Ascending aorta (tissue), 2 donors: ENCODE data around the gene WDR77. TPM values are rescaled to one million over a fixed set of nuclear protein-coding genes. Genes with fewer than 3 reads are reported as not detected.

ENCODE experiments used
- DNase-seq, 2 donors: peaks; one replicate each; pipeline ENCODE4 v3.0.0-alpha.2; 2019; ENCODE audit warnings: low spot score in 2 of 2
- H3K27ac ChIP-seq, 2 donors: fragments of 200-600 bp; sonication (generic); one replicate each; pipeline ENCODE4 v1.5.1; 2016 to 2017; ENCODE audit warnings: mild to moderate bottlenecking in 1 of 2
- H3K27me3 ChIP-seq: fragments of 200-600 bp; sonication (generic); one replicate; pipeline ENCODE4 v1.5.1; 2017
- H3K36me3 ChIP-seq, 2 donors: fragments of 200-600 bp; sonication (generic); one replicate each; pipeline ENCODE4 v1.5.1; 2016
- H3K4me1 ChIP-seq, 2 donors: fragments of 200-600 bp; sonication (generic); one replicate each; pipeline ENCODE4 v1.5.1; 2016 to 2017; ENCODE audit warnings: mild to moderate bottlenecking in 1 of 2
- H3K4me3 ChIP-seq, 2 donors: fragments of 200-600 bp; sonication (generic); one replicate each; pipeline ENCODE4 v1.5.1; 2016 to 2017; ENCODE audit warnings: mild to moderate bottlenecking in 1 of 2
- H3K9me3 ChIP-seq, 2 donors: fragments of 200-600 bp; sonication (generic); one replicate each; pipeline ENCODE4 v1.5.1; 2016
- CTCF ChIP-seq, 3 experiments: fragments of 200-600 bp in 2 of 3; fragments of 450-650 bp in 1 of 3; sonication (generic) in 2 of 3; IDR thresholded peaks; one replicate each; pipeline ENCODE4 v1.5.1; 2016 to 2019; ENCODE audit warnings: antibody characterized with exemption in 3 of 3, mild to moderate bottlenecking in 1 of 3, moderate library complexity in 1 of 3
- intact Hi-C: fragments of 100-400 bp; cut with DNase I; formaldehyde crosslinking; loops from one replicate; pipeline ENCODE4 v1.15.1; 2023
- total RNA-seq: library from RNA; depleted of rRNA; stranded (reverse); fragments of >200 nt; gene quantifications from one replicate; pipeline ENCODE4 v1.1.0, GENCODE V29; 2016

WDR77 gene
- total RNA-seq, 1 donor from 2014 or later = 31.2 TPM

GRCh38 chr1:111420377-111420776 lies 28.7 kb downstream of the WDR77 start:
- Histone ChIP-seq H3K4me3 (no peak overlapping the region), H3K27me3 (no peaks in the 10 kb centered on the region), H3K27ac (no peak overlapping the region), H3K9me3 (no peaks in the 10 kb centered on the region), H3K4me1 (no peaks in the 10 kb centered on the region), H3K36me3 (peaks cover 0 to under 1% of the 10 kb centered on the region in 2 donors)
- no peak for TF ChIP-seq CTCF (IDR thresholded peaks at IDR 0.05)
- no peak for DNase-seq
- intact Hi-C loops = no loop called here

GRCh38 chr1:111419037-111419436 lies 30.0 kb downstream of the WDR77 start:
- H3K4me3 ChIP-seq = no peak overlapping the region

GRCh38 chr1:111417755-111418154 lies 31.3 kb downstream of the WDR77 start:
- intact Hi-C loops = no loop called here
- no peak for TF ChIP-seq CTCF (IDR thresholded peaks at IDR 0.05)
- H3K27ac ChIP-seq = no peak overlapping the region

More at GRCh38 chr1:111419037-111419436, 30.0 kb downstream of the WDR77 start:
- no peaks in the 10 kb centered on the region for H3K4me1 ChIP-seq
- H3K9me3 ChIP-seq = no peaks in the 10 kb centered on the region
- no peaks in the 10 kb centered on the region for H3K27me3 ChIP-seq
- no peak for DNase-seq
- TF ChIP-seq CTCF (IDR thresholded peaks at IDR 0.05) = no peak
- peaks cover 0 to 10% of the 10 kb centered on the region in 2 donors for H3K36me3 ChIP-seq
- intact Hi-C loops = no loop called here
- H3K27ac ChIP-seq = no peak overlapping the region

GRCh38 chr1:111415461-111415860 lies 33.6 kb downstream of the WDR77 start:
- no peaks in the 10 kb centered on the region for H3K27me3 ChIP-seq
- TF ChIP-seq CTCF (IDR thresholded peaks at IDR 0.05) = no peak
- H3K4me1 ChIP-seq = no peaks in the 10 kb centered on the region
- H3K27ac ChIP-seq = no peak overlapping the region
- intact Hi-C loops = no loop called here
- no peaks in the 10 kb centered on the region for H3K9me3 ChIP-seq
- no peak overlapping the region for H3K4me3 ChIP-seq
- peaks cover 0 to 10% of the 10 kb centered on the region in 2 donors for H3K36me3 ChIP-seq
- DNase-seq = no peak

More at GRCh38 chr1:111417755-111418154, 31.3 kb downstream of the WDR77 start:
- no peaks in the 10 kb centered on the region for H3K9me3 ChIP-seq
- no peaks in the 10 kb centered on the region for H3K4me1 ChIP-seq
- H3K4me3 ChIP-seq = no peak overlapping the region
- H3K36me3 ChIP-seq = peaks cover 0 to 10% of the 10 kb centered on the region in 2 donors
- H3K27me3 ChIP-seq = no peaks in the 10 kb centered on the region
- DNase-seq = no peak

GRCh38 chr1:111414756-111415155 lies 34.3 kb downstream of the WDR77 start:
- Histone ChIP-seq H3K4me3 (no peak overlapping the region), H3K9me3 (no peaks in the 10 kb centered on the region), H3K36me3 (peaks cover 0 to 10% of the 10 kb centered on the region in 2 donors), H3K4me1 (no peaks in the 10 kb centered on the region), H3K27ac (no peak overlapping the region), H3K27me3 (no peaks in the 10 kb centered on the region)
- DNase-seq = no peak
- intact Hi-C loops = no loop called here
- no peak for TF ChIP-seq CTCF (IDR thresholded peaks at IDR 0.05)

GRCh38 chr1:111412839-111413238 lies 36.2 kb downstream of the WDR77 start:
- Histone ChIP-seq H3K4me1 (no peaks in the 10 kb centered on the region), H3K27ac (no peak overlapping the region), H3K9me3 (no peaks in the 10 kb centered on the region), H3K4me3 (no peak overlapping the region), H3K36me3 (peaks cover 0 to 10% of the 10 kb centered on the region in 2 donors), H3K27me3 (no peaks in the 10 kb centered on the region)
- intact Hi-C loops = no loop called here
- DNase-seq = no peak
- TF ChIP-seq CTCF (IDR thresholded peaks at IDR 0.05) = no peak
